PC-3 (cell line): ENCODE measurements around the gene WDR26.

ENCODE experiments used
- CTCF ChIP-seq: fragments of 300-600 bp; sonication (generic); conservative IDR thresholded peaks from 2 replicates; pipeline ENCODE4 v1.5.1; 2017; ENCODE audit warnings: antibody characterized with exemption, low read depth, mild to moderate bottlenecking, low read length
- EZH2 ChIP-seq: fragments of 300-600 bp; sonication (generic); IDR thresholded peaks from one replicate; pipeline ENCODE4 v1.6.1; 2017; ENCODE audit warnings: antibody characterized with exemption, mild to moderate bottlenecking, low read length; ENCODE audit not compliant: unreplicated experiment

- no peak for TF ChIP-seq CTCF
- TF ChIP-seq EZH2 = no peak
Observed at GRCh38 chr1:224356685-224357625, 77.6 kb downstream of the WDR26 start, which contains the start of gene CNIH4.
